Pancreas (tissue), 10 donors: Measurements from ENCODE around the gene SCN5A. TPM values are rescaled to one million over a fixed set of nuclear protein-coding genes. Genes with fewer than 3 reads are reported as not detected.

ENCODE experiments used
- ATAC-seq, 4 donors: fragments of 200-7000 bp; cut with Tn5 transposase; one replicate each; pipeline versions ENCODE4 v1.8.0 to v1.9.1; 2020; ENCODE audit warnings: mild to moderate bottlenecking in 4 of 4, moderate library complexity in 4 of 4
- DNase-seq, 6 donors: peaks; one replicate each; pipeline ENCODE4 v3.0.0-alpha.2; 2020
- FAIRE-seq: peaks from 2 replicates; lab custom pipeline; 2012; peaks lifted over from hg19 to GRCh38; lab: Jason Lieb, UNC
- H3K27ac ChIP-seq, 4 donors: fragments of 200-600 bp; sonication (generic); 1 replicate in 3 of 4; 2 replicates in 1 of 4; pipeline versions ENCODE4 v1.5.0 to v1.8.0; 2020
- H3K27me3 ChIP-seq, 4 donors: fragments of 200-600 bp; one replicate each; pipeline ENCODE4 v1.8.0; 2021
- H3K36me3 ChIP-seq, 3 donors: fragments of 200-600 bp; sonication (generic) in 1 of 3; one replicate each; pipeline versions ENCODE4 v1.5.0 to v1.8.0; 2020 to 2021
- H3K4me1 ChIP-seq, 3 donors: fragments of 200-600 bp; one replicate each; pipeline ENCODE4 v1.8.0; 2021
- H3K4me3 ChIP-seq, 4 donors: fragments of 200-600 bp; sonication (generic) in 2 of 4; one replicate each; pipeline versions ENCODE4 v1.5.0 to v1.8.0; 2020 to 2021
- H3K9me3 ChIP-seq, 4 donors: fragments of 200-600 bp; one replicate each; pipeline ENCODE4 v1.8.0; 2021
- WGBS, 2 donors: extraction: QIAGEN DNeasy Blood & Tissue Kit; methylation state at CpG; one replicate each; pipeline ENCODE4 v1.1.7; 2013; 5-methylcytosine and 5-hydroxymethylcytosine counted together
- intact Hi-C, 3 donors: fragments of 100-400 bp; cut with DNase I; formaldehyde crosslinking; loops; one replicate each; pipeline versions ENCODE4 v1.11.1 to v1.14.2; 2022
- polyA plus RNA-seq, 2 donors: library from polyadenylated mRNA; stranded (reverse); fragments of 200-250 nt; gene quantifications; one replicate each; pipeline ENCODE4 v1.2.3, GENCODE V29; 2013
- total RNA-seq, 6 donors: library from RNA; stranded (reverse); fragmentation: NEBNext Ultra II Directional in 4 of 6; extraction: Animal tissue kit (Norgen Biotek cat#: 25700) in 4 of 6; gene quantifications; one replicate each; pipeline versions ENCODE4 v1.2.1 to v1.2.4, GENCODE V29; 2021 to 2023
- TF ChIP-seq, protein P1 (sequence below), 4 donors: fragments of 200-600 bp; sonication (generic) in 3 of 4; IDR thresholded peaks; one replicate each; pipeline versions ENCODE4 v1.5.0 to v1.8.0; 2021; ENCODE audit warnings: antibody characterized with exemption in 4 of 4
- donor health status: healthy with polysubstance abuse.
- donor health status: DM: no; HTN: no; CAD: no; lungs with moderate emphysema.
- donor health status: DM: no; HTN: no; CAD: no.
- donor health status: control.
- donor health status: control.
- donor health status: Bipolar disorder and iron deficiency.
- donor health status: DM: yes; HTN: yes; CAD: no.
- donor health status: DM: no; HTN: no; CAD: no.
- donor health status: DM: no; HTN: no; CAD: no.
- donor health status: DM: yes; HTN: yes; CAD: no.

The SCN5A gene
- total and polyA plus RNA-seq, 8 donors, result 0.07 to 0.39 (median 0.26) TPM; not detected in 1

DNA sequence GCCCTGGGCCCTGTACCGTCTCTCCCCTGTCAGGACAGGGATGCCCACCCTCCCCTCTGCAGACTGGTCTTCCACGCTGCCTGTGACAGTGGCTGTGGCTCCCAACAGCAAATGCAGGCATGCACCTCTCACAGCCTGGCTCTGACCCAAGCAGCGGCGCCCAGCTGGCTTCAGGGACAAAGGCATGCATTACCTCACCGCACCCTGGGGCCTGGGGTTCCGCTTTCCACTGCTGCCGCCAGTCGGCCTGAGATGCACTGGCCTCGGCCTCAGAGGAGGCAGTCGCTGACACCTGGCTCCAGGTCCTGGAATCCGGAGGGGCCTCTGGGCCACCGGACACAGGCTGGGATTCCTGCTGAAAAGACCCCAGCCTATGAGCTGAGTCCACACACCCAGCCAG, 70.3 kb downstream of the SCN5A start:
- FAIRE-seq, result no peak
- H3K27ac ChIP-seq, result no peak overlapping the region
- H3K27me3 ChIP-seq, result no peaks in the 10 kb centered on the region
- TF ChIP-seq, protein P1, sequence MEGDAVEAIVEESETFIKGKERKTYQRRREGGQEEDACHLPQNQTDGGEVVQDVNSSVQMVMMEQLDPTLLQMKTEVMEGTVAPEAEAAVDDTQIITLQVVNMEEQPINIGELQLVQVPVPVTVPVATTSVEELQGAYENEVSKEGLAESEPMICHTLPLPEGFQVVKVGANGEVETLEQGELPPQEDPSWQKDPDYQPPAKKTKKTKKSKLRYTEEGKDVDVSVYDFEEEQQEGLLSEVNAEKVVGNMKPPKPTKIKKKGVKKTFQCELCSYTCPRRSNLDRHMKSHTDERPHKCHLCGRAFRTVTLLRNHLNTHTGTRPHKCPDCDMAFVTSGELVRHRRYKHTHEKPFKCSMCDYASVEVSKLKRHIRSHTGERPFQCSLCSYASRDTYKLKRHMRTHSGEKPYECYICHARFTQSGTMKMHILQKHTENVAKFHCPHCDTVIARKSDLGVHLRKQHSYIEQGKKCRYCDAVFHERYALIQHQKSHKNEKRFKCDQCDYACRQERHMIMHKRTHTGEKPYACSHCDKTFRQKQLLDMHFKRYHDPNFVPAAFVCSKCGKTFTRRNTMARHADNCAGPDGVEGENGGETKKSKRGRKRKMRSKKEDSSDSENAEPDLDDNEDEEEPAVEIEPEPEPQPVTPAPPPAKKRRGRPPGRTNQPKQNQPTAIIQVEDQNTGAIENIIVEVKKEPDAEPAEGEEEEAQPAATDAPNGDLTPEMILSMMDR (IDR thresholded peaks at IDR 0.05), result no peak
- H3K36me3 ChIP-seq, result no peaks in the 10 kb centered on the region
- H3K9me3 ChIP-seq, result no peaks in the 10 kb centered on the region
- DNase-seq, result peak in 5 of 6 donors; percentile 36 to 73 (median 63)
- peak; percentile 48 to 87 (median 70) for ATAC-seq
- H3K4me1 ChIP-seq, result no peaks in the 10 kb centered on the region
- 46 to 49% methylated on average over 12 of the region's 12 CpGs for WGBS, 2 donors
- intact Hi-C loops, result no loop called here
- no peak overlapping the region for H3K4me3 ChIP-seq

DNA sequence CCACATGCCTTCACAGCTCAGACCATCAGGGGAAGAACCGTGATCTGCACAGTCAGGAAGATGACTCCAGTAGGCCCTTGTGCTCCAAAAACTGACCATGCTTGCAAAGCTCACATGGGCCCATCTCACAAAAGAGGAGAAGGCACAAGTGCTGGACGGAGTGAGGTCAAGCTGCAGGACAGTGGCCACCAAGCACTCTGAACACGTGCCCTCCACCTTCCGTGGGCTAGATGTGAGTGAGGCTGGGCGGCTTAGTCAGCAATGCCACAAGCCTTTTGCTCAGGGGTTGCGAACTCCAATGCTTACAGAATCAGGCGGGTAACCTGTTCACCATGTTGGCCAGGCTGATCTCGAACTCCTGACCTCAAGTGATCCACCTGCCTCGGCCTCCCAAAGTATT, 70.9 kb downstream of the SCN5A start:
- Histone ChIP-seq H3K4me3 (no peak overlapping the region), H3K27me3 (no peaks in the 10 kb centered on the region), H3K9me3 (no peaks in the 10 kb centered on the region), H3K27ac (no peak overlapping the region), H3K4me1 (no peaks in the 10 kb centered on the region), H3K36me3 (no peaks in the 10 kb centered on the region)
- WGBS, 2 donors, result 74 to 82% methylated on average over 9 of the region's 9 CpGs
- TF ChIP-seq, protein P1 (IDR thresholded peaks at IDR 0.05), result no peak
- FAIRE-seq (no peak), DNase-seq (no peak), ATAC-seq (no peak)
- intact Hi-C loops, result no loop called here

DNA sequence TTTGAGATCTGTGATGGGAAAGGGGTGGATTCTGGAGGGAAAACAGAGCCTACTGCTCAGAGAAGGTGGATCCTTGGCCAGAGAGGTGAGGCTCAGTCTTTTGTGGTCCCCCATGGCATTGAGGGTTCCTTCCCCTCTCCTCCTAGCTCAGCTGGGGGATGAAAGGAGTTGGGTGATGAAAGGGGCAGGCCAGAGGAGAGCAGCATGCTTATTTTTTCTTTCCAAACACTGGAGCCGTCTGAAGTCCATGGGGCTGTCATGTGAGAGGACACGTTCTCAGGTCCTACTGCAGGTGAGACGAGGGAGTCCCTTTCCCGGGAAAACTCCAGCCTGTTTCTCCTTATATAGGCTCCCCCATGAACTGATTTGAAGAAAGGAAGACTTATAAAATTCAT, 71.4 kb downstream of the SCN5A start:
- 47 to 71% methylated on average over 4 of the region's 4 CpGs for WGBS, 2 donors
- H3K9me3 ChIP-seq, result no peaks in the 10 kb centered on the region
- no peaks in the 10 kb centered on the region for H3K27me3 ChIP-seq
- ATAC-seq (no peak), DNase-seq (no peak), FAIRE-seq (no peak)
- no peak overlapping the region for H3K4me3 ChIP-seq
- H3K4me1 ChIP-seq, result no peaks in the 10 kb centered on the region
- TF ChIP-seq, protein P1 (IDR thresholded peaks at IDR 0.05), result no peak
- H3K36me3 ChIP-seq, result no peaks in the 10 kb centered on the region
- intact Hi-C loops, result no loop called here
- H3K27ac ChIP-seq, result no peak overlapping the region

DNA sequence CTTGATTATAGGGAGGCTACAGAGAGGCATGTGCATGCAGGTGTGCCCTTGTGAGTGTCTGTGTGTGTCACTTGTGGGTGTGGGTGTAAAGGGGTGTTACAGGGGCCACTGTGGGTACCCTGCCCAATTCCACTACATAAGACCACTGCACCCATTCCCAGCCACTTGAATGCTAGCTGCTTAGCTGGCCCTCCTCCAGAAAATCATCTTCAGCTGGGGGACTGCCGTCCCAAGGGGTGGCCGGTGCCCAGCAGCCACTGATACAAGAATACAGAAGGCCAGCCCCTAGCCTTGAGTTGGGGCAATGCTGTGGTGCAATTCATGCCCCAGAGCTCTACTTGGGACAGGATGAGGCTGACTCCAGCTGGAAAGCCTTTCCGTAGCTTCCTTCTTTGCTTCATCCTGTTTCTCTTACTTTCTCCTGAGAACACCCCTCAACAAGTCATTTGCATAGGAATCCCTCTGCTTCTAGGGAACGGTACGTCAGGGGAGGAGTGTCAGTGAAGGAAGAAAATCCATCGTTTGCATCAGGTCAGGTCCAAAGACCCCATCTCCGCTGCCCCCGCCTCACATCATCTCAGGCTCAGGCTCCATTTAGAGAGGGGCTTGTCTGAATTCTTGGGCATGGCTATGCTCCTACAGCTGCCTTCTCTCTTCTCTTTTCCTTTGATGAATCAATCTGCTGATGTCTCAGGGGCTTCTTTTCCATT, 72.0 kb downstream of the SCN5A start:
- no peaks in the 10 kb centered on the region for H3K4me1 ChIP-seq
- H3K27me3 ChIP-seq, result no peaks in the 10 kb centered on the region
- WGBS, 2 donors, result 65 to 70% methylated on average over 8 of the region's 8 CpGs
- TF ChIP-seq, protein P1 (IDR thresholded peaks at IDR 0.05), result no peak
- no peak overlapping the region for H3K27ac ChIP-seq
- no peaks in the 10 kb centered on the region for H3K36me3 ChIP-seq
- H3K9me3 ChIP-seq, result no peaks in the 10 kb centered on the region
- no peak overlapping the region for H3K4me3 ChIP-seq
- intact Hi-C loops, result no loop called here
- ATAC-seq, result no peak
- DNase-seq, result no peak
- no peak for FAIRE-seq
